GM12878 (cell line): ENCODE data around the gene CALD1. TPM values are rescaled to one million over a fixed set of nuclear protein-coding genes. Genes with fewer than 3 reads are reported as not detected.

ENCODE experiments used
- ATAC-seq: fragments of 200-7000 bp; cut with Tn5 transposase; 3 replicates; pipeline ENCODE4 v1.9.1; 2020; ENCODE audit warnings: mild to moderate bottlenecking, moderate library complexity
- BruUV-seq: library from RNA; stranded (reverse); fragments of 400-500 nt; replicated peaks from 2 replicates; lab custom pipeline; 2021; lab: Mats Ljungman, UMichigan
- CTCF ChIA-PET: fragments of 300-600 bp; sonication (Branson Sonifier 250); formaldehyde crosslinking; extraction: SDS; loops from one replicate; lab custom pipeline; 2021; ENCODE audit warnings: inconsistent platforms; lab: Yijun Ruan, JAX
- POLR2A ChIA-PET: fragments of 350-600 bp; formaldehyde crosslinking; extraction: SDS; loops from one replicate; lab custom pipeline; 2021; ENCODE audit warnings: inconsistent platforms; lab: Charles Lee
- RAD21 ChIA-PET: fragments of 300-600 bp; sonication (Branson Sonifier 250); formaldehyde crosslinking; loops from one replicate; lab custom pipeline; 2023; ENCODE audit warnings: antibody characterized with exemption; ENCODE audit not compliant: unreplicated experiment; lab: Charles Lee
- SMC1A ChIA-PET: fragments of 300-600 bp; sonication (Branson Sonifier 250); formaldehyde crosslinking; loops from one replicate; lab custom pipeline; 2023; ENCODE audit not compliant: unreplicated experiment, uncharacterized antibody; lab: Charles Lee
- DNase-seq: peaks from one replicate; pipeline ENCODE4 v3.0.0-alpha.2; 2011; ENCODE audit warnings: low read depth, low spot score
- FAIRE-seq: peaks from 3 replicates; lab custom pipeline; 2011; peaks lifted over from hg19 to GRCh38; lab: Jason Lieb, UNC
- H2AFZ ChIP-seq: 2 replicates; pipeline ENCODE4 v1.6.0; 2011; ENCODE audit warnings: low read depth, low read length, control low read depth; ENCODE audit not compliant: control insufficient read depth
- H3K27ac ChIP-seq: 2 replicates; pipeline ENCODE4 v1.5.1; 2011; ENCODE audit warnings: control low read depth; ENCODE audit not compliant: control insufficient read depth, insufficient read depth
- H3K27me3 ChIP-seq, 2 experiments: replicated peaks in 1 of 2; 2 replicates each; pipeline versions ENCODE4 v1.6.0 to v1.6.1; 2011; ENCODE audit warnings: low read length in 1 of 2; ENCODE audit not compliant: control insufficient read depth in 2 of 2, insufficient read depth in 2 of 2
- H3K36me3 ChIP-seq, 2 experiments: 2 replicates each; pipeline ENCODE4 v1.5.1; 2011; ENCODE audit warnings: low read length in 1 of 2; ENCODE audit not compliant: control insufficient read depth in 2 of 2, insufficient read depth in 2 of 2
- H3K4me1 ChIP-seq: 2 replicates; pipeline ENCODE4 v1.6.1; 2011; ENCODE audit warnings: mild to moderate bottlenecking, low read length, moderate library complexity, mixed read lengths; ENCODE audit not compliant: control insufficient read depth, insufficient read depth
- H3K4me2 ChIP-seq: 2 replicates; pipeline ENCODE4 v1.6.0; 2011; ENCODE audit warnings: control low read depth; ENCODE audit not compliant: control insufficient read depth, insufficient read depth
- H3K4me3 ChIP-seq: fragments of 200-600 bp; sonication (generic); 2 replicates; pipeline ENCODE4 v1.5.1; 2016
- H3K79me2 ChIP-seq: 2 replicates; pipeline ENCODE4 v1.6.0; 2011; ENCODE audit warnings: low read length; ENCODE audit not compliant: control insufficient read depth, insufficient read depth
- H3K9ac ChIP-seq: 2 replicates; pipeline ENCODE4 v1.8.0; 2011; ENCODE audit warnings: low read length, control low read depth, mixed read lengths; ENCODE audit not compliant: control insufficient read depth, insufficient read depth
- H3K9me3 ChIP-seq: replicated peaks from 3 replicates; pipeline ENCODE4 v1.5.1; 2011; ENCODE audit warnings: mild to moderate bottlenecking, low read length; ENCODE audit not compliant: control insufficient read depth, insufficient read depth
- H4K20me1 ChIP-seq: 2 replicates; pipeline ENCODE4 v1.6.0; 2011; ENCODE audit not compliant: control insufficient read depth, insufficient read depth
- CBX3 ChIP-seq: fragments of 200-600 bp; sonication (generic); IDR thresholded peaks from 2 replicates; pipeline ENCODE4 v1.6.1; 2016; ENCODE audit warnings: low read depth, borderline replicate concordance
- CREB1 ChIP-seq: IDR thresholded peaks from 2 replicates; pipeline ENCODE4 v1.6.1; 2012; ENCODE audit warnings: low read depth, mild to moderate bottlenecking, inconsistent platforms
- IRF4 ChIP-seq: IDR thresholded peaks from 2 replicates; pipeline ENCODE4 v1.6.1; 2011; ENCODE audit warnings: low read depth, low read length
- JUND ChIP-seq: IDR thresholded peaks from 2 replicates; pipeline ENCODE4 v1.6.1; 2012; ENCODE audit warnings: low read depth, mild to moderate bottlenecking, low read length, improper control_type of control experiment, moderate library complexity
- MXI1 ChIP-seq: fragments of 150-350 bp; IDR thresholded peaks from 2 replicates; pipeline ENCODE4 v1.6.1; 2011; ENCODE audit warnings: low read depth, mild to moderate bottlenecking, inconsistent platforms, low read length, improper control_type of control experiment
- NFXL1 ChIP-seq: fragments of 450-650 bp; IDR thresholded peaks from 2 replicates; pipeline ENCODE4 v1.6.1; 2017; ENCODE audit warnings: antibody characterized with exemption, mild to moderate bottlenecking, borderline replicate concordance
- PAX5 ChIP-seq: IDR thresholded peaks from 2 replicates; pipeline ENCODE4 v1.6.1; 2011; ENCODE audit warnings: low read depth, low read length, borderline replicate concordance
- SIN3A ChIP-seq: IDR thresholded peaks from 2 replicates; pipeline ENCODE4 v1.6.1; 2012; ENCODE audit warnings: low read depth, low read length, improper control_type of control experiment
- SUPT20H ChIP-seq: IDR thresholded peaks from 2 replicates; pipeline ENCODE4 v1.6.1; 2011; ENCODE audit warnings: low read depth, mild to moderate bottlenecking, low read length, moderate library complexity, borderline replicate concordance; ENCODE audit not compliant: control insufficient read depth
- ZNF384 ChIP-seq: IDR thresholded peaks from 2 replicates; pipeline ENCODE4 v1.6.1; 2012; ENCODE audit warnings: low read depth, mild to moderate bottlenecking, low read length, improper control_type of control experiment, borderline replicate concordance
- ZNF622 ChIP-seq: fragments of 450-650 bp; IDR thresholded peaks from 2 replicates; pipeline ENCODE4 v1.6.1; 2017; ENCODE audit warnings: mild to moderate bottlenecking, inconsistent platforms
- WGBS: methylation state at CpG from one replicate; pipeline ENCODE4 v1.1.6; 2016; ENCODE audit warnings: low lambda C conversion rate; ENCODE audit not compliant: insufficient replicate concordance, insufficient coverage; ENCODE audit errors: missing lambda C conversion rate; 5-methylcytosine and 5-hydroxymethylcytosine counted together
- in situ Hi-C: fragments of 300-500 bp; cut with MboI; formaldehyde crosslinking; loops from 9 replicates; pipeline ENCODE4 v1.14.3; 2018; ENCODE audit warnings: mixed read lengths
- intact Hi-C: fragments of 100-400 bp; cut with micrococcal nuclease; formaldehyde crosslinking; loops from one replicate; pipeline ENCODE4 v1.14.2; 2022; ENCODE audit not compliant: unreplicated experiment
- polyA plus RNA-seq, 11 experiments: library from polyadenylated mRNA; depleted of rRNA in 4 of 11; unstranded in 6 of 11; stranded (reverse) in 5 of 11; fragments of >200 nt; fragmentation: Nextera tagmentation in 4 of 11; fragmentation: Illumina TruSeq in 1 of 11; extraction: Ambion mirVana in 4 of 11; extraction: Trizol in 1 of 11; gene quantifications; 1 replicate in 1 of 11; 2 replicates in 10 of 11; pipeline versions ENCODE4 v1.2.1 to v1.2.3, GENCODE V29; 2011 to 2016; ENCODE audit warnings: inconsistent platforms in 2 of 11, missing spikeins in 2 of 11, low read depth in 1 of 11
- total RNA-seq, 4 experiments: library from RNA; depleted of rRNA in 3 of 4; stranded (reverse); fragments of >200 nt in 3 of 4; fragmentation: Illumina TruSeq in 1 of 4; extraction: Trizol in 1 of 4; gene quantifications; 2 replicates each; pipeline versions ENCODE4 v1.2.1 to v1.2.3, GENCODE V29; 2013 to 2021
- TF ChIP-seq, protein P1 (sequence below): fragments of 150-350 bp; IDR thresholded peaks from 2 replicates; pipeline ENCODE4 v1.6.1; 2014; ENCODE audit warnings: mild to moderate bottlenecking, low read depth, low read length
- TF ChIP-seq, protein P2 (sequence below): fragments of 450-650 bp; formaldehyde crosslinking; IDR thresholded peaks from 2 replicates; pipeline ENCODE4 v1.4.0; 2022; ENCODE audit warnings: mild to moderate bottlenecking, moderate library complexity

Gene CALD1
- total and polyA plus RNA-seq, 10 of the 15 experiments (the other 5 are each of a cell fraction or from before 2014, with no cell fraction given), result 0.03 to 1.3 (median 0.22) TPM

DNA sequence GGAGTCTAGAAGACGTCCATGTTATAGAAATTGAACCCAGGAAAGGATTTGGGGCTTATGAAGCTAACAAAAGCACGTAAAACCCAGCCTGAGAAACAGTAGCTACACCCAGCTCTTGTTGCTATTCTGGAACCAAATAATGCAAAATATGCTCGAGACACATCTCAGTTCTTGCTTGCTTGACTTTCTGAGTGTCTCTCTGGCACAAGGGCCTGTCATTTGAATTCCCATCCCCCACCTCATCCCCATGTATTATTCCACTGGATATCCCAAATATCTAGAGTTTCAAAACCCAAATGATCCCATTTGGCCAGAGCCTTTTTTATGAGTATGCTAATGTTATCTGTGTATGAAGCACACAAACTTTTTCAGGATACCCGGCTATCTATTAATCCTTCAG lies 158.7 kb downstream of the CALD1 start:
- BruUV-seq, result no TSS peak
- Histone ChIP-seq H3K9ac (no peak overlapping the region), H3K79me2 (no peaks in the 10 kb centered on the region), H3K36me3 (no peaks in the 10 kb centered on the region), H3K4me3 (no peak overlapping the region), H3K9me3 (no peaks in the 10 kb centered on the region), H3K4me2 (no peak overlapping the region), H4K20me1 (no peaks in the 10 kb centered on the region), H2AFZ (no peak overlapping the region), H3K27ac (no peak overlapping the region), H3K27me3 (no peaks in the 10 kb centered on the region), H3K4me1 (0 out of 2 replicates have a peak, but pooled peaks cover 3% of the 10 kb centered on the region)
- FAIRE-seq, result no peak
- ChIA-PET POLR2A (interaction anchor here (1.5 kb wide), 1 partner anchor 303 kb away, joined by 4 read pairs; no protein-coding TSS in a partner anchor), SMC1A (interaction anchor here (0.7 to 2.4 kb wide), 6 partner anchors 11 to 248 kb away, joined by 3 to 6 read pairs (median 4); no protein-coding TSS in a partner anchor), RAD21 (interaction anchor here (1.4 to 1.9 kb wide), 2 partner anchors 58 to 248 kb away, joined by 4 to 7 read pairs; no protein-coding TSS in a partner anchor), CTCF (interaction anchor here (1.2 to 9.4 kb wide), 6 partner anchors 16 to 305 kb away, joined by 3 to 168 read pairs (median 5); no protein-coding TSS in a partner anchor)
- in situ Hi-C loops (no loop called here), intact Hi-C loops (no loop called here)
- WGBS, result 64% methylated on average over 4 of the region's 4 CpGs
- no peak for DNase-seq
- TF ChIP-seq PAX5 (no peak), IRF4 (no peak), SUPT20H (no peak)
- TF ChIP-seq, protein P1, sequence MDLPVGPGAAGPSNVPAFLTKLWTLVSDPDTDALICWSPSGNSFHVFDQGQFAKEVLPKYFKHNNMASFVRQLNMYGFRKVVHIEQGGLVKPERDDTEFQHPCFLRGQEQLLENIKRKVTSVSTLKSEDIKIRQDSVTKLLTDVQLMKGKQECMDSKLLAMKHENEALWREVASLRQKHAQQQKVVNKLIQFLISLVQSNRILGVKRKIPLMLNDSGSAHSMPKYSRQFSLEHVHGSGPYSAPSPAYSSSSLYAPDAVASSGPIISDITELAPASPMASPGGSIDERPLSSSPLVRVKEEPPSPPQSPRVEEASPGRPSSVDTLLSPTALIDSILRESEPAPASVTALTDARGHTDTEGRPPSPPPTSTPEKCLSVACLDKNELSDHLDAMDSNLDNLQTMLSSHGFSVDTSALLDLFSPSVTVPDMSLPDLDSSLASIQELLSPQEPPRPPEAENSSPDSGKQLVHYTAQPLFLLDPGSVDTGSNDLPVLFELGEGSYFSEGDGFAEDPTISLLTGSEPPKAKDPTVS, result no peak
- no peak for ATAC-seq

DNA sequence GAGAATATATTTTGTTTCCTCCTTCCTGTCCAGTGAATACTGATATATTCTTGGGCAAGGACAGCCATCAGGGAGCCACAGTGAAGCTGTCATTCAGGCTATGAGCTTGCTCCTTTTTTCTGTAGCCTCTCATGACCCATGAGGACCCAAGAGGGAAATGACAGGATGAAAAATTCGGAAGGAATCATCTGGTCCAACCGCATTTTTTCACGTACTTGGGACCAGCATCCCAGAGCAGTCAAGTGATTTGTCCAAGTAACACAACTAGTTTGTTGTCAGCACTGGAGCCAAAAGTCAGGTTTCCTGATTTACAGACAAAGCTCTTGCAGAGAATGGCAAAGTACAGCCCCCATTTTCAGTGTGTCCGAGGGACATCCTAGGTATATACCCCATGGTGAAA lies 159.7 kb downstream of the CALD1 start:
- Histone ChIP-seq H3K79me2 (no peaks in the 10 kb centered on the region), H3K4me2 (no peak overlapping the region), H3K4me1 (no peaks in the 10 kb centered on the region), H3K4me3 (no peak overlapping the region), H3K9ac (no peak overlapping the region), H3K27ac (no peak overlapping the region), H2AFZ (no peak overlapping the region), H3K27me3 (no peaks in the 10 kb centered on the region), H4K20me1 (no peaks in the 10 kb centered on the region), H3K9me3 (no peaks in the 10 kb centered on the region), H3K36me3 (no peaks in the 10 kb centered on the region)
- ChIA-PET RAD21 (interaction anchor here (0.7 to 1.4 kb wide), 2 partner anchors 25 to 74 kb away, joined by 3 to 4 read pairs; no protein-coding TSS in a partner anchor), SMC1A (interaction anchor here (0.7 to 2.4 kb wide), 4 partner anchors 12 to 306 kb away, joined by 3 to 6 read pairs (median 4); no protein-coding TSS in a partner anchor), POLR2A (no interaction called here), CTCF (interaction anchor here (1.2 to 9.4 kb wide), 3 partner anchors 67 to 306 kb away, joined by 3 to 168 read pairs (median 7); no protein-coding TSS in a partner anchor)
- ATAC-seq (no peak), DNase-seq (no peak), FAIRE-seq (no peak)
- 87% methylated on average over 4 of the region's 4 CpGs for WGBS
- BruUV-seq, result no TSS peak
- in situ Hi-C loops (no loop called here), intact Hi-C loops (no loop called here)
- TF ChIP-seq CBX3 (no peak), CREB1 (no peak), ZNF384 (no peak), NFXL1 (no peak), MXI1 (no peak), ZNF622 (no peak), JUND (no peak), SIN3A (no peak)
- TF ChIP-seq, protein P2, sequence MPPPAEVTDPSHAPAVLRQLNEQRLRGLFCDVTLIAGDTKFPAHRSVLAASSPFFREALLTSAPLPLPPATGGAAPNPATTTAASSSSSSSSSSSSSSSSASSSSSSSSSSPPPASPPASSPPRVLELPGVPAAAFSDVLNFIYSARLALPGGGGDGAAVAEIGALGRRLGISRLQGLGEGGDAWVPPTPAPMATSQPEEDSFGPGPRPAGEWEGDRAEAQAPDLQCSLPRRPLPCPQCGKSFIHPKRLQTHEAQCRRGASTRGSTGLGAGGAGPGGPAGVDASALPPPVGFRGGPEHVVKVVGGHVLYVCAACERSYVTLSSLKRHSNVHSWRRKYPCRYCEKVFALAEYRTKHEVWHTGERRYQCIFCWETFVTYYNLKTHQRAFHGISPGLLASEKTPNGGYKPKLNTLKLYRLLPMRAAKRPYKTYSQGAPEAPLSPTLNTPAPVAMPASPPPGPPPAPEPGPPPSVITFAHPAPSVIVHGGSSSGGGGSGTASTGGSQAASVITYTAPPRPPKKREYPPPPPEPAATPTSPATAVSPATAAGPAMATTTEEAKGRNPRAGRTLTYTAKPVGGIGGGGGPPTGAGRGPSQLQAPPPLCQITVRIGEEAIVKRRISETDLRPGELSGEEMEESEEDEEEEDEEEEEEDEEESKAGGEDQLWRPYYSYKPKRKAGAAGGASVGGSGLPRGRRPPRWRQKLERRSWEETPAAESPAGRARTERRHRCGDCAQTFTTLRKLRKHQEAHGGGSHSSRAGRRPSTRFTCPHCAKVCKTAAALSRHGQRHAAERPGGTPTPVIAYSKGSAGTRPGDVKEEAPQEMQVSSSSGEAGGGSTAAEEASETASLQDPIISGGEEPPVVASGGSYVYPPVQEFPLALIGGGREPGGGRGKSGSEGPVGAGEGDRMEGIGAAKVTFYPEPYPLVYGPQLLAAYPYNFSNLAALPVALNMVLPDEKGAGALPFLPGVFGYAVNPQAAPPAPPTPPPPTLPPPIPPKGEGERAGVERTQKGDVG (CRISPR knock-in tag), result no peak
